Astrocyte of the spinal cord (primary cell): Measurements from ENCODE around the gene TLX1.
"Not testable (repeated sequence)": the region's sequence is repeated elsewhere in the genome, so short reads cannot be mapped to it uniquely, and the experiment has no call there.

Experiments
- DNase-seq: peaks from one replicate; pipeline ENCODE4 v3.0.0; 2011; ENCODE audit warnings: low read depth, low spot score
- H3K4me3 ChIP-seq: 2 replicates; pipeline ENCODE4 v1.5.1; 2011; ENCODE audit warnings: low read depth, mild to moderate bottlenecking, low read length, moderate library complexity
- CTCF ChIP-seq: IDR thresholded peaks from 2 replicates; pipeline ENCODE4 v1.5.1; 2012; ENCODE audit warnings: low read depth, mild to moderate bottlenecking, low read length, inconsistent platforms
- in situ Hi-C: cut with HindIII; loops from 2 replicates; pipeline ENCODE4 v1.10.0; 2017; ENCODE audit warnings: low sequenced_read_pairs

Gene TLX1

DNA sequence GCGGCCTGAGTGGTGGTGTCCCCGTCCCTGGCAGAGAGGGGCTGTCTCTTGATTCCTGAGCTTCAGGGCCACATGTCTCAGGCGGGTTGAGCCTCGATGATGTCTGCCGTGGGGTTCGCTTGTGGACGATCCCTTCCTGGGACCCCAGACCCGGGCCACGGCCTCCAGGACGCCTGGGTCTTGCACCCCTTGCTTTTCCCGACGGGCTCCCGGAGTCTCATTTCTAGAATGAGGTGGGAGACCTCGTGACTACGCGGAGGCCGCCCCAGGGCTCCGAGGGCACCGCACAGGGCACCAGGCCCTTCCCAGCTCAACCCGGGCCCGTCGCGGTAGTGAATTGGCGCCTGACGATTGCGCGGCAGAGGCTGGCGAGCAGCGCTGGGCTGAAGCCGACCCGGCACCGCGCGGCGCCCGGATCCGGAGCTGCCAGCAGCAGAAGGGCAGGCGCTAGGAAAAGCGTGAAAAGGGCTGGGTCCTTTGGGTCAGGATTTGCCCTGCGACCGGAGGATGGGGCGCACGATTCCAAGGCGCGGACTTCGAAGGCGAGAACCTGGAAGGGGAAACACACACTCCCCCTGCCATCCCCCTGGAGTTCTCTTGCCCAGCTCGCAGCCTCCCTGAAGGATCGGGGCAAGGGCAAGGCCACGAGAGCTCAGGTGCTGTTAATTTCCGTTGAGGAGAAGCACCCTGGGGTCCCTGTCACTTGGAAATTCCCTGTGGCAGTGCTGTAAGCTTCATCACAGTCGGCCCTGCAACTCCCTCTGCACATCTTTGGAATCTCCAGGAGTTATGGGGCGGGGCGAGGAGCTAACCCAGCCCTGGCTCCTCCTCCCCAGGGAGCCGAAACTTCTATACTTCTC lies 15.5 kb downstream of the TLX1 start:
- in situ Hi-C loops = no loop called here
- no peak for TF ChIP-seq CTCF
- no peak for DNase-seq
- no peak overlapping the region for H3K4me3 ChIP-seq

- H3K4me3 ChIP-seq = no peak overlapping the region
- TF ChIP-seq CTCF = no peak
- in situ Hi-C loops = no loop called here
- DNase-seq = no peak
Measured at GRCh38 chr10:101151395-101151794, 20.3 kb downstream of the TLX1 start.

DNA sequence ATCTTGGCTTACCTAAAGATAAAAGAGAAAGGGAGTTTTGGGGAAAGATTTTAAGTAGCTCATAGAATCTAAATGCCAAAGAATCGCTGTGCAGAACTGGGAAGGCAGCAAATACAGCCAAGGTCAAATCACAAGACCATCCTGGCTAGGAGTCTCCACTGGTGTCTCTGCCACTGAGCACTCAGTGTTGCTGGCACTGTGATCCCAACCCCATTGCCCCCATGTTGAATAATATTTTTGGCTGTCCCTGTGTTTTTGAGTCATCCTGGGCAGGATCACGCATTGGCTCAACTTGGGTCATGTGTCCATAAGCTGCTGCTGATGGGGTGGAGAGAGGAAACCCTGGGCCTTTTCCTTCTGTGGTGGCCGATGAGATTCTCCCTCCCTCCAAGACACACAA lies 21.2 kb downstream of the TLX1 start:
- no peak for DNase-seq
- no peak overlapping the region for H3K4me3 ChIP-seq
- in situ Hi-C loops = no loop called here
- no peak for TF ChIP-seq CTCF

DNA sequence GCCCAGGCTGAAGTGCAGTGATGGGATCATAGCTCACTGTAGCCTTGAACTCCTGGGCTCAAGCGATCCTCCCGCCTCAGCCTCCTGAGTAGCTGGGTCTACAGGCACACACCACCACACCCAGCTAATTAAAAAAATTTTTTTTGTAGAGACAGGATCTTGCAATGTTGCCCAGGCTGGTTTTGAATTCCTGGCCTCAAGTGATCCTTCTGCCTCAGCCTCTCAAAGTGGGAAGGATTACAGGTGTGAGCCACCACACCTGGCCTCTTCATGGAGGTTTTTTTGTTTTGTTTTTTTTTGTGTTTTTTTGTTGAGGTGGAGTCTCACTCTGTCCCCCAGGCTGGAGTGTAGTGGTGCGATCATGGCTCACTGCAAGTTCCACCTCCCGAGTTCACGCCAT lies 23.4 kb downstream of the TLX1 start:
- H3K4me3 ChIP-seq, in situ Hi-C loops, DNase-seq: not testable (repeated sequence)

DNA sequence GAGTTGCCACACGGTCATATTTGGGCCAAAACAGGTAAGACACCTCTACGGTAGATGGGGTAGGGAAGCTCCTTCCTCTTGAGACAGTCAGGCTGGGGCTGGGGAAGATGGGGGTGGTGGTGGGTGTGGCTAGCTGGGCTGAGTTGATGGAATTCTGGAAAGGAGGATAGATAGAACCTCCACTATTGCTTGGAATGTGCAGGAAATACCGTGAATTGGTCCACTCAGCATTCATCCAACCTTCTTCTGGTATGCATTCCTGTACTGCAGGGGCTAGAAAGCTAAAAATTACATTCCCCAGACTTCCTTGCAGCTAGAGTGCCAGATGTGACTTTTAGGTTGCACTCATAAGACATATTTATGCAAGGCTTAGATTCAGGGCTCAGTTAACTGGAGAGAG lies 24.8 kb downstream of the TLX1 start:
- DNase-seq = no peak
- in situ Hi-C loops = no loop called here
- no peak for TF ChIP-seq CTCF
- H3K4me3 ChIP-seq = no peak overlapping the region

DNA sequence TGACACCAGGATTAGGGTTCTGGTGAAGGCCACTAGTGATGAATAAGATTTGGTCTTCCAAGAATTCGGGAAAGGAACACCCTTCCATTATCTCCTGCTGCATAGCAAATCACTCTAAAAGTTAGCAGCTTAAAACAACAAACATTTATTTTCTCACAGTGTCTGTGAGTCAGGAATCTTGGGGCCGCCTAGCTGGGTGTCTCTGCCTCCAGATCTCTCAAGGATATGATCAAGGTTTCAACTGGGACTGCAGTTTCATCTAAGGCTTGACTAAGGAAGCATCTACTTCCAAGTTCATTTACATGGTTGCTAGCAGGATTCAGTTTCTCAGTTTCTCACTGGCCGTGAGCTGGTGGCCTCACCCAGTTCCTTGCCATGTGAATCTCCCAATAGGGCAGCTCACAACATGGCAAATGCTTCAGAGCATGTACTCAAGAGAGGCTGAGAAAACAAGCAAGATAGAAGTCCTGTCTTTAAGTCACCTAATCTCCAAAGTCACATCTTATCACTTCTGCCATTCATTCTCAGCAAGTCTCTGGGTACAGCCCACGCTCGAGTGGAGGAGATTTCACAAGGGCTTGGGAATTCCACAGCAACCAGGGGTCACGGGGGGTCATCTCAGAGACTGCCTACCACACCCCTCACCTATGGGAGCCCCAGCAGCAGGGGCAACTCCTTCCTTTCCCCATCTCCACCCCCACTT lies 26.8 kb downstream of the TLX1 start:
- H3K4me3 ChIP-seq = no peak overlapping the region
- no peak for TF ChIP-seq CTCF
- DNase-seq = no peak
- in situ Hi-C loops = no loop called here

GRCh38 chr10:101158459-101159058 lies 27.5 kb downstream of the TLX1 start:
- no peak for DNase-seq
- in situ Hi-C loops = no loop called here
- no peak overlapping the region for H3K4me3 ChIP-seq
- no peak for TF ChIP-seq CTCF
